ENCODE results near the gene GAGE12G. TPM values are rescaled to one million over a fixed set of nuclear protein-coding genes. Genes with fewer than 3 reads are reported as not detected.

The GAGE12G gene
- polyA plus RNA-seq, 1 donor (not counting 4 experiments of a cell fraction or from before 2014, with no cell fraction given): not detected

DNA sequence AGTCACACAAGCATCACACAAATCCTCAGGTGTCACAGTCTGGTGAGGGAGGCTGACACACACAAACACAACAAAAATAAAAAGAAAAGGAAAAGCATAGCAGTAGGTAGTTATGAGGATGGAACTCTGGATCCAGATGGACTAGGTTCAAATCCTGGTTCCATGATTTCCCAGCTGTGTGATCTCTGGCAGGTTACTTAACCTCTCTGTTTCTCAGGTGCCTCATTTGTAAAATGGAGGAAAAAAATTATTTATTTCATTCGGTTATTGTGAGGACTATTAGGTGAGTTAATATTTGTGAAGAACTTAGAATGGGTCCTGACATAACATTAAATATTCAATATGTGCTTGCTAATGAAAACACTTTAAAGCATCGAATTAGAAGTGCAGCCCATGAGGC lies 48.4 kb downstream of the GAGE12G start:
- Histone ChIP-seq H3K4me2 (ENCODE audit: control insufficient read depth, extremely low read depth, insufficient read depth, low read depth, low read length) (no peak overlapping the region), H3K9me3 (ENCODE audit: control insufficient read depth, low read depth, low read length) (no peaks in the 10 kb centered on the region), H3K36me3 (ENCODE audit: control insufficient read depth in 2 of 2, extremely low read depth in 1 of 2, insufficient read depth in 2 of 2, low read length in 2 of 2) (no peaks in the 10 kb centered on the region), H4K20me1 (ENCODE audit: control insufficient read depth, extremely low read depth, insufficient read depth, low read length) (no peaks in the 10 kb centered on the region), H3K4me3 (ENCODE audit: control insufficient read depth in 2 of 3, extremely low read depth in 1 of 3, insufficient read depth in 2 of 3, low read depth in 1 of 3, low read length in 3 of 3) (no peak overlapping the region), H3K9ac (ENCODE audit: control insufficient read depth, extremely low read depth, insufficient read depth, low read length) (no peak overlapping the region), H2AFZ (ENCODE audit: control insufficient read depth, low read length) (no peak overlapping the region), H3K9me1 (ENCODE audit: control insufficient read depth, extremely low read depth, insufficient read depth, low read length) (no peaks in the 10 kb centered on the region), H3K79me2 (ENCODE audit: control insufficient read depth, insufficient read depth, low read length) (no peaks in the 10 kb centered on the region), H3K27me3 (ENCODE audit: control insufficient read depth, extremely low read depth, insufficient read depth, low read length) (no peaks in the 10 kb centered on the region), H3K27ac (ENCODE audit: control insufficient read depth, insufficient read depth, low read length) (no peak overlapping the region), H3K4me1 (ENCODE audit: control insufficient read depth, extremely low read depth, insufficient read depth, low read length) (no peaks in the 10 kb centered on the region)
- dilution Hi-C loops (cut with MboI; ENCODE audit: extremely low pct_ligation_motif_present, low sequenced_read_pairs): no loop called here
- FAIRE-seq: no peak
- no peak for TF ChIP-seq EZH2 (IDR thresholded peaks at IDR 0.05; ENCODE audit: low read length)
- TF ChIP-seq, protein P1, sequence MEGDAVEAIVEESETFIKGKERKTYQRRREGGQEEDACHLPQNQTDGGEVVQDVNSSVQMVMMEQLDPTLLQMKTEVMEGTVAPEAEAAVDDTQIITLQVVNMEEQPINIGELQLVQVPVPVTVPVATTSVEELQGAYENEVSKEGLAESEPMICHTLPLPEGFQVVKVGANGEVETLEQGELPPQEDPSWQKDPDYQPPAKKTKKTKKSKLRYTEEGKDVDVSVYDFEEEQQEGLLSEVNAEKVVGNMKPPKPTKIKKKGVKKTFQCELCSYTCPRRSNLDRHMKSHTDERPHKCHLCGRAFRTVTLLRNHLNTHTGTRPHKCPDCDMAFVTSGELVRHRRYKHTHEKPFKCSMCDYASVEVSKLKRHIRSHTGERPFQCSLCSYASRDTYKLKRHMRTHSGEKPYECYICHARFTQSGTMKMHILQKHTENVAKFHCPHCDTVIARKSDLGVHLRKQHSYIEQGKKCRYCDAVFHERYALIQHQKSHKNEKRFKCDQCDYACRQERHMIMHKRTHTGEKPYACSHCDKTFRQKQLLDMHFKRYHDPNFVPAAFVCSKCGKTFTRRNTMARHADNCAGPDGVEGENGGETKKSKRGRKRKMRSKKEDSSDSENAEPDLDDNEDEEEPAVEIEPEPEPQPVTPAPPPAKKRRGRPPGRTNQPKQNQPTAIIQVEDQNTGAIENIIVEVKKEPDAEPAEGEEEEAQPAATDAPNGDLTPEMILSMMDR (optimal IDR thresholded peaks at IDR 0.05 in 1 of 3, IDR thresholded peaks at IDR 0.05 in 1 of 3, conservative IDR thresholded peaks at IDR 0.05 in 1 of 3; ENCODE audit: extremely low read depth in 1 of 3, insufficient read depth in 2 of 3, low read length in 3 of 3): no peak
- no peak for DNase-seq (ENCODE audit: low read depth, low spot score)

Small RNA genes within 50 kb of the gene (small RNA-seq; reads per million reads assigned to genes)
- 0 reads per million in 3 experiments for gene GAGE12B (ENCODE audit: insufficient read length in 3 of 3, low read depth in 3 of 3, low replicate concordance in 1 of 3)

Other genes starting within 250 kb of the GAGE12G start
- gene GAGE12J, start 248.4 kb upstream of the GAGE12G start, polyA plus RNA-seq: not detected in 3 replicates
- gene GAGE13, start 238.8 kb upstream of the GAGE12G start, polyA plus RNA-seq: not detected in 3 replicates
- gene GAGE12C, start 38.2 kb upstream of the GAGE12G start, polyA plus RNA-seq: not detected in 3 replicates
- not detected in 3 replicates for gene GAGE12D, start 28.7 kb upstream of the GAGE12G start, polyA plus RNA-seq
- gene GAGE12E, start 19.1 kb upstream of the GAGE12G start, polyA plus RNA-seq: not detected in 3 replicates
- gene GAGE12F, start 9.6 kb upstream of the GAGE12G start, polyA plus RNA-seq: not detected in 3 replicates
- gene GAGE12H, start 9.5 kb downstream of the GAGE12G start, polyA plus RNA-seq: not detected in 3 replicates
- gene GAGE2A, start 19.1 kb downstream of the GAGE12G start, polyA plus RNA-seq: not detected in 3 replicates
- not detected in 3 replicates for gene GAGE1, start 28.6 kb downstream of the GAGE12G start, polyA plus RNA-seq
- gene PAGE1, start 125.6 kb downstream of the GAGE12G start, polyA plus RNA-seq: not detected in 3 replicates